Forelimb muscle (tissue), 1 donor: Measurements from ENCODE around the gene TSPOAP1. TPM values are rescaled to one million over a fixed set of nuclear protein-coding genes. Genes with fewer than 3 reads are reported as not detected.

Experiments
- DNase-seq: peaks from one replicate; pipeline ENCODE4 v3.0.0-alpha.2; 2013; ENCODE audit warnings: low read depth
- polyA plus RNA-seq: library from polyadenylated mRNA; unstranded; fragments of 120-200 nt; gene quantifications from one replicate; pipeline ENCODE4 v1.2.1, GENCODE V29; 2013; ENCODE audit not compliant: insufficient read length

Gene TSPOAP1
- polyA plus RNA-seq, 1 donor, result 5.8 TPM

- no peak for DNase-seq
Observed at GRCh38 chr17:58253082-58253481, 75.5 kb downstream of the TSPOAP1 start.

- no peak for DNase-seq
Observed at GRCh38 chr17:58252141-58252540, 76.5 kb downstream of the TSPOAP1 start.

Other genes with a start within 250 kb of the TSPOAP1 start
- 41.0 TPM for gene DYNLL2, start 245.4 kb downstream of the TSPOAP1 start, polyA plus RNA-seq
- not detected for gene OR4D1, start 180.4 kb downstream of the TSPOAP1 start, polyA plus RNA-seq
- not detected for gene OR4D2, start 161.8 kb downstream of the TSPOAP1 start, polyA plus RNA-seq
- 0.59 TPM for gene EPX, start 136.1 kb downstream of the TSPOAP1 start, polyA plus RNA-seq
- gene MKS1, start 109.5 kb downstream of the TSPOAP1 start, polyA plus RNA-seq, result 15.1 TPM
- 0.19 TPM for gene LPO, start 90.2 kb downstream of the TSPOAP1 start, polyA plus RNA-seq
- 10.5 TPM for gene MPO, start 47.9 kb downstream of the TSPOAP1 start, polyA plus RNA-seq
- gene SUPT4H1, start 23.4 kb upstream of the TSPOAP1 start, polyA plus RNA-seq, result 83.0 TPM
- 0.09 TPM for gene RNF43, start 88.7 kb upstream of the TSPOAP1 start, polyA plus RNA-seq
- gene HSF5, start 159.6 kb upstream of the TSPOAP1 start, polyA plus RNA-seq, result 0.04 TPM
- gene MTMR4, start 185.8 kb upstream of the TSPOAP1 start, polyA plus RNA-seq, result 20.6 TPM